ENCODE results near the gene CFAP61.

Gene CFAP61

DNA sequence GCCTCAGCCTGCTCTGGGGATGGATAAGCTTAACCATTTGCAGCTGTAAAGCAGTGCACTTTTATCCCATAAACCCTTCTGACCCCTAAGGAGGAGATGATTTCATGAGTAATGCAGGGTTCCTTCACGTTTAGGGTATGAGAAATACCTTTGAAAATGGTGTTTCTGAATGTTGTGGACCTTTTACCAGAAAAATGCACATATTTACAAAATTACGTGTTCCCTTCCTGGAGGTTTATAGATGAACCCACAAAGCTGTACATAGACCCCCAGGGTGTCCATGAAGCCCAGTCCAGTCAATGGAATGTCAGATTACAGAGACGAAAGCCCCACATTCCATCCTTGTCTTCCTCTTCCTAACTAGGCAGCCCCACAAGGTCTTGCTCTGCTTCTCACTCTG is 237.0 kb downstream of the CFAP61 start:
- DNase-seq, result no peak

DNA sequence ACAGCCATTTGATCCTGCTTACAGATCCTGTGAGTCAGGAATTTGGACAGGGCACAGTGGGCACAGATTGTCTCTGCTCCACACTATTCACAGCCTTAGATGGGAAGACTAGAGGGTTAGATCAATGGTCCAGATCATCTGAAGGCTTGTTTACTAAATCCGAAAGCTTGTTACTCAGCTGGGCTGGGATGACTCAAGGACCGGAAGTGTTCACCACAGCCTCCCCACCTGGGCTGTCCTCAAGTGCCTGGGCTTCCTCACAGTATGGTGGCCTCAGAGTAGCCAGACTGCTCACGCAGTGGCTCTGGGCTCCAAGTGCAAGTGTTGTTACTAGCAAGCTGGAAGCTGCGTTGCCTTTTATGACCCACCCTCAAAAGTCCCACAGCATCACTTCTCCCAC is 240.1 kb downstream of the CFAP61 start:
- DNase-seq, result no peak

DNA sequence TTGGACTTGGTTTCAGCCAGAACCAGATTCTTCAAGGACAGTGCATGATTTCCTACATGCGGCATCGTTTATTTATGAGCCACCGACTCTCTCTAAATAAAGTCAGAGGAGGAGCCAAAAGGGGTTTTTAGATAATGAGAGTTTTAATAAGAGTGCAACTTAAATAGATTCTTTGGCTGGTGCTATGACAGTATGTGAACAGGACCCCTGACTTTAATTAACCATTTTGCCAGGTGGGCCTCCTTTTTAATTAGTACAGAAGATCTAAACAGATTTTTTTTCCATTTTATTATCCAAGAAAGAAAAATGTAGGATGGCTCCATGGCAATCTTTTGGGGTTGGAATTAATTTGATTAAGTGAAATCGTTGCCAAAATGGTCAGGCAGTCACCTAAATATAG is 240.8 kb downstream of the CFAP61 start:
- no peak for DNase-seq

- DNase-seq, result no peak
Measured at GRCh38 chr20:20293691-20294385, 241.5 kb downstream of the CFAP61 start.

- DNase-seq, result no peak
Measured at GRCh38 chr20:20295621-20296498, 243.5 kb downstream of the CFAP61 start.

- DNase-seq, result no peak
Measured at GRCh38 chr20:20297181-20297580, 244.8 kb downstream of the CFAP61 start.

- no peak for DNase-seq
Measured at GRCh38 chr20:20297752-20298151, 245.4 kb downstream of the CFAP61 start.

DNA sequence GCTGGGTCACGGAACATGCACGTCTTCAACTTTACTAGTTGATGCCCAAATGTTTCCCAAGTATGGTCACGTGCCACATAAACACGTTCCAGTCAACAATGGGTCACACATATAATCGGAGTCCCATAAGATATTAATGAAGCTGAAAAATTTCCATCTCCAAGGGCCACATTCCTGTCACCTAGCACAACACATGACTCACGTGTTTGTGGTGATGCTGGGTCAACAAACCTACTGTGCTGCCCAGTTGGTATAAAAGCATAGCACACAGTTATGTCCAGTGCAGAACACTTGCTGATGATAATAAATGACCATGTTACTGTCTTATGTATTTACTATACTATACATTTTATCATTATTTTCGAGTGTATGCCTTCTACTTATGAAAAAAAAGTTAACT is 247.6 kb downstream of the CFAP61 start:
- no peak for DNase-seq

DNA sequence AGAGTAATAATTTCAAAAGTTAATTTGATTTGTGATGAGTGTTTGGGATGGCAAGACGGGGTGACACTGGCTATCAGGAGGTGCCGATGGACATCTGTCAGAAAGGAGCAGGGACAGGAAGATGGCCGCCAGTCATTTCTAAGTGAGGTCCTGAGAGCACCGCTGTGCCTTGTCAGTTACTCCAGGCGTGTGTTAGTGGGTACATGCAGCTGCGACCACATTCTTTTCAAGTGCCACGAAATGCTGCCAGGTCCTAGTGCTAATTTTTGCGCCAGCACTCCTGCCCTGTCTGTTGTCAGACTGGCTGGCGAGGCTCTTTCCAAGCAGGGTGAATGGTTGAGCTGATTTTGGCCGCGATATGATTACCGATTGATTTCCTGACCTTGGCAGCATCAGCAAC is 251.0 kb downstream of the CFAP61 start:
- no peak for DNase-seq

DNA sequence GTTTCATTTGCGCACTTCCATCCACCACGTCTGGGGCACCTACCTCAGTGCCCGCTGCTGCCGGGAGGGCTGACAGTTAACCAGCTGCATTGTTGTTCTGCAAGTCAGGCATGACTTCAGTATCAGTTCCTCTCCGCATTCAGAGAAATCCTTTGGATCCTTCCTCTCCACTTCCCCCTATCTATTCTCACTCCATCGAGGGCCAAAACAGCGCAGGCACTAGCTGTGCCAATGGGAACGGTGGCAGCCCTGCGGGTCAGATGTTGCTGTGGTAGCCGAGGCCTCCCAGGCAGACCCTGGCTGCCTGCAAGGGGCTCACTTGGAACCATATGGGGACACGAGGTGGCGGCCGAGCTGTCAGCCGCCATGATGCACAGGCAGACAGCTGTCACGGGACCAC is 251.4 kb downstream of the CFAP61 start:
- DNase-seq, result no peak

GRCh38 chr20:20304942-20305341 is 252.6 kb downstream of the CFAP61 start:
- no peak for DNase-seq

GRCh38 chr20:20312562-20312961 is 260.2 kb downstream of the CFAP61 start:
- DNase-seq, result no peak

GRCh38 chr20:20317195-20317594 is 264.9 kb downstream of the CFAP61 start:
- peak; percentile 67 for DNase-seq

DNA sequence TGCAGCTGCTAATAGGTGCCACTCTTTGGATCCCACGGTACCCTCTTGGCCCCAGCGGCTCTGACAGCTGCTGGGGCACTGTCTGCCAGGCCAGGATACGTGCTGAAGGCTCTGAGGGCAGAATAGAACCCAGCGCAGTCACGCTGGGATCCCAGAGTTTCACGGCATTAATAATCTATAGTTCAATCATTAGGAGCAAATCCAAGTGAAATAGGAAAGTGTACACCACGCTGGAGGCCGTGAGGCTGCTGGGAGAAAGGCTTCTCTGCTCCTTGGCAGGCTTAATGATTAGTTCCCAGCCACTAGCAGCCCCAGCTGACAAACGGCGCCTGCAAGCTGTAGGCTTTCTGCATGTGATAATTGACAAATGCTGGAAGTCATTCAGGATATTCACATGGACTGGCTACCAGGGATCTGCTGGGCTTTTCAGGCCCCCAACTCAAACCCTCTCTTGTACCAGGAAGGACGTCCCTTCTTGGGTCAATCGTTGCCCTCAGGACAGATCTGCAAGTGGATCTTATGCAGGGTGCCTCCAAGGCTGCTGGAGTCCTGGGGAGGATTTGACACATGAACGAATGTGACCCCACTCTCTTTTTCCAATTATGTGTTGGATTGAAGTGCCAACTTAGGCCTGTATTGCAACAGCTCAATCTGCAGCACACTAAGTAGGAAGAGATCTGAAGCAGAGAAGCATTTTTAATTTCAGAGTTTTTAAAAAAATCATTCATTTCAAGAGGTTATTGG is 265.5 kb downstream of the CFAP61 start:
- DNase-seq, result peak; percentile 67

GRCh38 chr20:20318365-20319161 is 266.2 kb downstream of the CFAP61 start:
- no peak for DNase-seq

DNA sequence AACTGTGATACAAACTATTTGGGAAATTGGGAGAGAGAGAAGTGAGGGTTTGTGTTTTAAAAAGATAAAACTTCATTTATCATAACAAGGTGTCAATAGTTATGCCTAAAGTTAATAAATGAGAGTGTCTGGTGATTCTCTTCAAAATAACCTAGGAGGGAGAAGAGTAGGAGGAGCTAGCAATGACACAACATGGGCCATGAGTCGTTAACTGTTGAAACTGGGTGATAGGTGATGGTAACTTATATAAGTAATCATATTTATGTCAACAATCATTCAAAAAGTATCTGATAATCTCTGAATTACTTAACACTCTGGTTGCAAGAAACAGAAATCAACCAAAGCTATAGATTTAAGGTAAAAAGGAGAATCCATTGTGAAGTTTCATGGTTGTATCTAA is 268.8 kb downstream of the CFAP61 start:
- DNase-seq, result no peak

DNA sequence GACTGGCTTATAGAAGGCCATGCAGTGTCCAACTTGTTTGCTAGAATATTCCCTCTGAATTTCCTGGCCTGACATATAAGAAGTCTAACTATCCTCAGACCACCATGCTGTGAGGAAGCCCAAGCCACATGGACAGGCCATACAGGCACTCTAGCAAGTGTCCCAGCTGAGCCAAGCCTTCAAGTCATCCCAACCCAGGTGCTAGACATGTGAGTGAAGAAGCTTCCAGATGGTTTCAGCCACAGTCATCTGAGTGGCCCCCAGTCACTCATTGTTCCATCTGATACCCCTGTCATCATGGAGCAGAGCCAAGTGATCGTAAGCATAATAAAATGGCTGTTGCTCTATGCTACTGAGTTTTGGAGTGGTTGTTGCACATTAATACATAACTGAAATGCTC is 269.6 kb downstream of the CFAP61 start:
- DNase-seq, result no peak

- no peak for DNase-seq
Measured at GRCh38 chr20:20322912-20323311, 270.6 kb downstream of the CFAP61 start.

DNA sequence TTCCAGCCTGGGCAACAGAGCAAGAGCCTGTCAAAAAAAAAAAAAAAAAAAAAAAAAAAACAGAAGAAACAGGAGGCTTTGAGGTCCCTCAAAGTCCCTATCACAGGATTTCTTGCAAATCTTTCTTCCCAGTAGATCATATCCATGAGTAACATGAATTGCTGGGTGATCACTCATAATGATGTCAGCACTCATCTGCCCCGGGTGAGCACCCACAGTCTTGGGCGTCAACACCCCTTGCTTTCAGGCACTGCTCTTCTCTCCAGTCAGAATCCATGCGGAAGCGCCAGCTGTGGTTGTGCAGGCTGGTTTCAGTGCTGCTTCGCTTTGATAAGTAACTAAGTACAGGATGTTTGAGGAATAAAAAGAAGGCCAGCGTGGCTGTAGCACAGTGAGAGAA is 275.4 kb downstream of the CFAP61 start:
- no peak for DNase-seq

- DNase-seq, result no peak
Measured at GRCh38 chr20:20329564-20329963, 277.2 kb downstream of the CFAP61 start.

DNA sequence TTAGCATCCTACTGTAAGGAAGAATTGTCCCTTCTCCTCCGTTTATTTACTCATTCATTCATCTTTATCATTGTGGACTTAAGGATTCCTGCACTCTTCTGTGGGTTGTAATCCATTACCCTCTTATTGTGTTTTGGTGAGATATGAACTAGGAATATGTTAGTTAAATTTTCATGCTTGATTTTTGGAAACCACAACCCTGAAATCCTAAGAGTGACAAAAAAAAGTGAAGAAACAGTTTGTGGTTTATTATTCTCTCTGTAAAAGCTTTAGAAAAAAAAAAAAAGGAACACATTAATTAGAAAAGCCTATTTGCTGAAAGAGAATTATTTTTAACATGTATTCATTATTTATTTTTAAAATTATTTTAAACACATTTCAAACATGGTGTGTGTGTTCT is 278.8 kb downstream of the CFAP61 start:
- no peak for DNase-seq

- DNase-seq, result peak; percentile 83
Measured at GRCh38 chr20:20331817-20332216, 279.5 kb downstream of the CFAP61 start.

DNA sequence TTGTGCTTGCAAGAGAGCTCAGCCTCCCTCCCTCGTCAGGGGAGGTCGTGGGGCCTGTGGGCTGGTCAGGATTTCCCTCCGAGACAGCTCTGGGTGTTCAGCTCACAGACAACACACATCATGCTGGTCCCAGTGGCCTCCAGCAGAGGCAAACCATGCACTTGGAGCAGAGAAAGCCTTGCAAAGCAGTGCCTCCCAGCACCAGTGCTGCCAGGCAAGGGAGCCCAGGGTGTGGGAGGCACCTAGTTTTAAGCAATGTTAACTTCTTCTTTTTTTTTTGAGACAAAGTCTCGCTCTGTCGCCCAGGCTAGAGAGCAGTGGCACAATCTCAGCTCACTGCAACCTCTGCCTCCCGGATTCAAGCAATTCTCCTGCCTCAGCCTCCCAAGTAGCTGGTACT is 281.5 kb downstream of the CFAP61 start:
- DNase-seq, result no peak
